Trophoblast cell (in vitro differentiated cells and primary cell): ENCODE results near the gene M1AP.

ENCODE experiments used
- DNase-seq, 2 donors: peaks; one replicate each; pipeline ENCODE4 v3.0.0-alpha.2; 2016
- H2AFZ ChIP-seq: 2 replicates; pipeline ENCODE4 v1.6.1; 2013; ENCODE audit warnings: low read length, moderate library complexity, mild to moderate bottlenecking; ENCODE audit not compliant: insufficient read depth, poor library complexity
- H2AK5ac ChIP-seq: 2 replicates; pipeline ENCODE4 v1.6.1; 2013; ENCODE audit warnings: mild to moderate bottlenecking, low read length
- H2BK120ac ChIP-seq: 2 replicates; pipeline ENCODE4 v1.6.1; 2013; ENCODE audit warnings: low read length, mild to moderate bottlenecking, moderate library complexity; ENCODE audit not compliant: insufficient read depth, poor library complexity
- H2BK12ac ChIP-seq: 2 replicates; pipeline ENCODE4 v1.6.1; 2013; ENCODE audit warnings: mild to moderate bottlenecking, low read length, moderate library complexity
- H2BK5ac ChIP-seq: 2 replicates; pipeline ENCODE4 v1.6.1; 2013; ENCODE audit warnings: low read length, low read depth, moderate library complexity, mild to moderate bottlenecking; ENCODE audit not compliant: poor library complexity
- H3K14ac ChIP-seq: 2 replicates; pipeline ENCODE4 v1.6.1; 2013; ENCODE audit warnings: mild to moderate bottlenecking, low read length
- H3K18ac ChIP-seq: 2 replicates; pipeline ENCODE4 v1.6.1; 2013; ENCODE audit warnings: mild to moderate bottlenecking, low read length
- H3K23ac ChIP-seq: 2 replicates; pipeline ENCODE4 v1.6.1; 2013; ENCODE audit warnings: low read length
- H3K27ac ChIP-seq: 2 replicates; pipeline ENCODE4 v1.5.1; 2013; ENCODE audit warnings: low read depth, mild to moderate bottlenecking, inconsistent platforms, low read length, moderate library complexity
- H3K27me3 ChIP-seq: 2 replicates; pipeline ENCODE4 v1.6.1; 2013; ENCODE audit warnings: inconsistent platforms, mild to moderate bottlenecking, low read length, moderate library complexity; ENCODE audit not compliant: insufficient read depth
- H3K36me3 ChIP-seq, 2 experiments: 1 replicate in 1 of 2; 2 replicates in 1 of 2; pipeline ENCODE4 v1.6.1; 2013; ENCODE audit warnings: low read length in 2 of 2, mild to moderate bottlenecking in 2 of 2, moderate library complexity in 1 of 2; ENCODE audit not compliant: insufficient read depth in 2 of 2, control insufficient read depth in 1 of 2
- H3K4ac ChIP-seq: 2 replicates; pipeline ENCODE4 v1.6.1; 2013; ENCODE audit warnings: low read depth, mild to moderate bottlenecking, low read length, moderate library complexity
- H3K4me1 ChIP-seq, 2 experiments: 1 replicate in 1 of 2; 2 replicates in 1 of 2; pipeline ENCODE4 v1.6.1; 2013; ENCODE audit warnings: low read length in 2 of 2, mild to moderate bottlenecking in 2 of 2, moderate library complexity in 1 of 2; ENCODE audit not compliant: insufficient read depth in 2 of 2, control insufficient read depth in 1 of 2
- H3K4me2 ChIP-seq: 2 replicates; pipeline ENCODE4 v1.6.1; 2013; ENCODE audit warnings: inconsistent platforms, mild to moderate bottlenecking, low read length, moderate library complexity
- H3K4me3 ChIP-seq: 2 replicates; pipeline ENCODE4 v1.5.1; 2013; ENCODE audit warnings: mild to moderate bottlenecking, low read depth, low read length, inconsistent platforms
- H3K79me1 ChIP-seq: one replicate; pipeline ENCODE4 v1.6.1; 2013; ENCODE audit warnings: low read length
- H3K79me2 ChIP-seq: 2 replicates; pipeline ENCODE4 v1.6.1; 2013; ENCODE audit warnings: low read length, mild to moderate bottlenecking; ENCODE audit not compliant: control insufficient read depth, insufficient read depth, poor library complexity
- H3K9ac ChIP-seq: 2 replicates; pipeline ENCODE4 v1.6.1; 2013; ENCODE audit warnings: mild to moderate bottlenecking, low read length
- H3K9me3 ChIP-seq: 2 replicates; pipeline ENCODE4 v1.6.1; 2013; ENCODE audit warnings: low read depth, mild to moderate bottlenecking, control low read depth, inconsistent platforms, low read length; ENCODE audit not compliant: insufficient read depth
- H4K12ac ChIP-seq: 2 replicates; pipeline ENCODE4 v1.6.1; 2013; ENCODE audit warnings: low read depth, mild to moderate bottlenecking, low read length, moderate library complexity
- H4K8ac ChIP-seq: 2 replicates; pipeline ENCODE4 v1.6.1; 2013; ENCODE audit warnings: low read depth, mild to moderate bottlenecking, low read length, moderate library complexity
- H4K91ac ChIP-seq: one replicate; pipeline ENCODE4 v1.6.1; 2013; ENCODE audit warnings: low read depth, mild to moderate bottlenecking, low read length, moderate library complexity
- WGBS: extraction: QIAGEN DNeasy Blood & Tissue Kit; methylation state at CpG from one replicate; pipeline ENCODE4 v1.1.7; 2013; ENCODE audit warnings: missing lambda C conversion rate; ENCODE audit not compliant: insufficient read length, insufficient coverage; ENCODE audit errors: extremely low coverage; 5-methylcytosine and 5-hydroxymethylcytosine counted together

The M1AP gene

DNA sequence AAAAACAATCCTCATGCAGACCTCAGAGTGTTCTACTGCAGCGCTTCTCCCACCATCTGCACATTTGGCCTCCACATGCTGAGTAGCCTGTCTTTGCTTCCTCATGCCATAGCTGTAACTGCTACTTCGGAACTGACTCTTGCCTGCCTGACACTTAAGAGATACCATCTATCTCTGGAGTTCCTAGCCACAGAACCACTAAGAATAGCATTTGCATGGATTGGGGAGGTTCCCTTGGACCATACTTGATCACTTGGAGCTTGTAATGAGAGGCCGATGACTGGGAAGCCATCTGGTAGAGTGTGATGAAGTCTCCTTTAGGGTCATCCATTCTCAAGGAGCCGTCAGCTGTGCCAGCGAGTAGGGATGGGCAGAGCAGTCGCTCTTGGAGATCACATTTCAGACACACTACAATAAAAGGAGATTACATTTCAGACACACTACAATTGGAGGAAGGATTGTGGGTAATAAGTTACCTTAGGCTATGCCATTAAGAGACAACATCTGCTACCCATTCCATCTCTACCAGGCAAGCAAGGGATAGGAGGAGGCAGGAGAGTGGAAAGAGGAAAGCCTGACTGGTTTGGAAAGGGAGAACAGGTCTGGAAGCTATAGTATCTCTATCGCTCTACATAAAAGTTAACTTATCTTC, 71.8 kb downstream of the M1AP start:
- Histone ChIP-seq H3K4me2 (no peak overlapping the region), H3K79me2 (no peaks in the 10 kb centered on the region), H3K4me3 (no peak overlapping the region), H3K4me1 (no peaks in the 10 kb centered on the region), H4K8ac (no peak overlapping the region), H3K4ac (no peak overlapping the region), H2BK5ac (no peak overlapping the region), H3K9ac (no peak overlapping the region), H4K91ac (no peak overlapping the region), H2BK12ac (no peak overlapping the region), H3K9me3 (no peaks in the 10 kb centered on the region), H3K27me3 (no peaks in the 10 kb centered on the region), H3K27ac (no peak overlapping the region), H2AK5ac (no peak overlapping the region), H2AFZ (no peak overlapping the region), H2BK120ac (no peak overlapping the region), H3K18ac (no peak overlapping the region), H3K23ac (no peak overlapping the region), H4K12ac (no peak overlapping the region), H3K14ac (no peak overlapping the region), H3K79me1 (no peaks in the 10 kb centered on the region), H3K36me3 (no peaks in the 10 kb centered on the region)
- peak in 1 of 2 donors; percentile 33 for DNase-seq
- WGBS, result no CpG with 5 or more reads among the region's 7 CpGs

GRCh38 chr2:74575320-74575719, 72.8 kb downstream of the M1AP start:
- no peak overlapping the region for H2AK5ac ChIP-seq
- no peak overlapping the region for H3K14ac ChIP-seq
- H4K91ac ChIP-seq, result no peak overlapping the region
- H3K27me3 ChIP-seq, result no peaks in the 10 kb centered on the region
- H3K27ac ChIP-seq, result no peak overlapping the region
- H3K36me3 ChIP-seq, result no peaks in the 10 kb centered on the region
- no peaks in the 10 kb centered on the region for H3K9me3 ChIP-seq
- H3K79me2 ChIP-seq, result no peaks in the 10 kb centered on the region
- H3K9ac ChIP-seq, result no peak overlapping the region
- H2BK120ac ChIP-seq, result no peak overlapping the region
- H4K8ac ChIP-seq, result no peak overlapping the region
- no peak overlapping the region for H3K4me2 ChIP-seq
- H3K23ac ChIP-seq, result no peak overlapping the region
- no peak overlapping the region for H2BK5ac ChIP-seq
- H4K12ac ChIP-seq, result no peak overlapping the region
- H3K18ac ChIP-seq, result no peak overlapping the region
- H3K79me1 ChIP-seq, result no peaks in the 10 kb centered on the region
- no peak for DNase-seq
- H3K4me3 ChIP-seq, result no peak overlapping the region
- WGBS, result no CpG with 5 or more reads among the region's 4 CpGs
- H3K4ac ChIP-seq, result no peak overlapping the region
- H2BK12ac ChIP-seq, result no peak overlapping the region
- no peak overlapping the region for H2AFZ ChIP-seq
- H3K4me1 ChIP-seq, result no peaks in the 10 kb centered on the region

- Histone ChIP-seq H3K79me2 (no peaks in the 10 kb centered on the region), H3K36me3 (no peaks in the 10 kb centered on the region), H3K23ac (no peak overlapping the region), H3K4me3 (no peak overlapping the region), H2BK12ac (no peak overlapping the region), H4K91ac (no peak overlapping the region), H3K18ac (no peak overlapping the region), H3K9ac (no peak overlapping the region), H3K9me3 (no peaks in the 10 kb centered on the region), H2AK5ac (no peak overlapping the region), H2BK120ac (no peak overlapping the region), H4K8ac (no peak overlapping the region), H3K4ac (no peak overlapping the region), H3K27me3 (no peaks in the 10 kb centered on the region), H3K27ac (no peak overlapping the region), H3K79me1 (no peaks in the 10 kb centered on the region), H3K4me1 (no peaks in the 10 kb centered on the region), H2BK5ac (no peak overlapping the region), H3K4me2 (no peak overlapping the region), H4K12ac (no peak overlapping the region), H3K14ac (no peak overlapping the region), H2AFZ (no peak overlapping the region)
- DNase-seq, result peak; percentile 74 to 89
- WGBS, result no CpG with 5 or more reads among the region's 7 CpGs
These were observed 74.2 kb downstream of the M1AP start for GRCh38 chr2:74573747-74574562.

GRCh38 chr2:74572178-74572925, 75.8 kb downstream of the M1AP start:
- Histone ChIP-seq H2AK5ac (no peak overlapping the region), H3K79me2 (no peaks in the 10 kb centered on the region), H4K12ac (no peak overlapping the region), H3K27ac (no peak overlapping the region), H2BK12ac (no peak overlapping the region), H3K14ac (no peak overlapping the region), H3K18ac (no peak overlapping the region), H4K8ac (no peak overlapping the region), H3K23ac (no peak overlapping the region), H3K9me3 (no peaks in the 10 kb centered on the region), H3K9ac (no peak overlapping the region), H4K91ac (no peak overlapping the region), H3K4me3 (no peak overlapping the region), H2BK120ac (no peak overlapping the region), H3K4me2 (no peak overlapping the region), H2BK5ac (no peak overlapping the region), H3K36me3 (no peaks in the 10 kb centered on the region), H3K79me1 (no peaks in the 10 kb centered on the region), H3K4ac (no peak overlapping the region), H2AFZ (no peak overlapping the region), H3K4me1 (no peaks in the 10 kb centered on the region), H3K27me3 (no peaks in the 10 kb centered on the region)
- peak; percentile 58 to 89 for DNase-seq
- WGBS, result no CpG with 5 or more reads among the region's 3 CpGs
